DMS 273 (cell line): ENCODE results near the gene ZNF514.
"Not testable (repeated sequence)": the region's sequence is repeated elsewhere in the genome, so short reads cannot be mapped to it uniquely, and the experiment has no call there.

Experiments used
- DNase-seq: peaks from one replicate; lab custom pipeline; 2025; ENCODE audit not compliant: unreplicated experiment; lab: John Stamatoyannopoulos, UW

Gene ZNF514

DNA sequence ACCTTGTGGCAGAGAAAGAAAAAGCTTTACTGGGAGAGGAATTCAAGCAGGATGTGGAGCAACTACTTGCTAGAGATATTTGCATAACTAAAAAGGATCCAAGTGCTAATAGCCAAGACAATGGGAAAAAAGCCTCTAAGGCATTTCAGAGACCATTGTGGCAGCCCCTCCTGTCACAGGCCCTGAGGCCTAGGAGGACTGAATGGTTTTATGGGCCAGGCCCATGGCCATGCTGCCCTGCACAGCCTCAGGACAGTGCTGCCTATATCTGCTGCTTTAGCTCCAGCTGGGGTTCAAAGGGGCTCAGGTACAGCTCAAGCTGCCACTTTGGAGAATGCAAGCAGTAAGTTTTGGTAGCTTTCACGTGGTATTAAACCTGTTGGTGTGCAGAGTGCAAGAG lies 20.9 kb downstream of the ZNF514 start:
- no peak for DNase-seq

DNA sequence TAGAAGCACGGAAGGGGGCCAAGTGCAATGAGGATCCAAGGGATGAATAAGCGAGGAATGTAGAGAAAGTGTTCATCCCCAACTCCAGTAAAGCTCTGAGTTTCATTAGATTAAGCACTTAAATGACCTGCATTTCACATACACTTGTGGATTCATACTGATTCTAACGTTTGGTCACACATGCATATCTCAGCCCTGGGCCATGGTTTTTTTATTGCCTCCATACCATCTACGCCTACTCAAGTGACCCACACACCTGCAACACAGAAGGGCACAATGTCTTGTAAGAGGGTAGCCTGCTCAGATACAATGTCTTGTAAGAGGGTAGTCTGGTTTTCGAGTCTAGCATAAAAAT lies 37.5 kb downstream of the ZNF514 start:
- peak; percentile 47 for DNase-seq

- DNase-seq, result peak; percentile 90
Observed at GRCh38 chr2:95121407-95122196, 38.0 kb downstream of the ZNF514 start, which contains the start of gene MRPS5. Gene MRPS5, minus strand, starts transcription at chr2:95121808. Its CDS starts 17 bp downstream, at chr2:95121791.

GRCh38 chr2:95121093-95121406 lies 38.6 kb downstream of the ZNF514 start:
- DNase-seq, result no peak

- DNase-seq, result peak; percentile 80
Observed at GRCh38 chr2:95115418-95115817, 44.2 kb downstream of the ZNF514 start.

GRCh38 chr2:95113464-95113863 lies 46.2 kb downstream of the ZNF514 start:
- DNase-seq, result no peak

GRCh38 chr2:95110395-95110794 lies 49.3 kb downstream of the ZNF514 start:
- DNase-seq, result no peak

DNA sequence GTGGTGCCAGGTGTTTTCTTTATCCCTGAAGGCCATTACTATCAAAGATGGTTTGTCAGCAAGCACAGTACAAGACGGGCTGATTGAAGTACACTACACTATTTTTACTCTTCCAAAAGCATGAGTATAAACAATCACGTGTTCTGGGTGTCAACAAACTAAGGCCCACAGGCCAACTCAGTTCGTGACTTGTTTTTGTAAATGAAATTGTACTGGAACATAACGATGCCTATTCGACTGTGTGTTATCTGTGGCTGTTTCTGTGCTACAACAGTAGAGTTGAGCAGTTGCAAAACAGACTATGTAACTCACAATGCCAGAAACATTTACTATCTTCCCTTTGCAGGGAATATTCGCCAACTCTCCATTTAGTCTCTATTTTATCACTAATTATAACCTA lies 50.4 kb downstream of the ZNF514 start:
- no peak for DNase-seq

GRCh38 chr2:95106081-95106480 lies 53.6 kb downstream of the ZNF514 start:
- DNase-seq, result no peak

DNA sequence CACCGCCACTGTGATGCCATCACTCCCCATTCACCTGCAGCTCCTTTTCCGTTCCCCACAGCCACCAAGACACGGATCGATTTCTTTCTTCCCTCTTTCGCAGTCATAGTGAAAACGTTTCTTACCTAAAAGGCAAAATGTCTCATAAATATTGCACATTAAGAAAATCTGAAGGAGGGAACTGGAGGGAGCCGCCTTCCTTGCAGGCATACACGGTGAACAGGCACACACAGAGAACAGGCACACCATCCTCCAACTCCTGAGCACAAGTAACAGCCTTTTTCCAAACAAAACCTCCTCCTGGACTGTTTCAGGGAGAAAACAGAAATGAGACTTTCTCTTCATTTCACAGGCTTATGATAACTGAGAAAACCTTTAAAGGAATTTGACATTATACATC lies 55.0 kb downstream of the ZNF514 start:
- DNase-seq, result no peak

DNA sequence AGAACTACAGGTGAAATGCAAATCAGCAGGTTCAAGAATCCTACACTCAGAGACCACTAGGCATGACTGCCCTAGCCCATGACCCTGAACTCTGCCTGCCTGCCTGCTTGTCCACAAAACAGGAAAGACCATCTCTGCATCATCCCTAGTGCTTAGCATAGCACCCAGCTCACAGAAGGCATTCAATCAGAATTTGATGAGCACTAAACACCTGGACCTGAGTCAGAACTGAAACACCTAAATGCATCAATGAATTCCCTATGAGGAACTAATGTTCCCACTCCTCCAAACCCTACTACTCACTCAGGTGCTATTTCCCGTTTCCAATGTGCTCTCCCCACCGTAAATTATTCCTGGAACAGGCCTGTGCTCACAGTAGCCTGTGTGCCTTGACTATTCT lies 59.7 kb downstream of the ZNF514 start:
- DNase-seq, result no peak

DNA sequence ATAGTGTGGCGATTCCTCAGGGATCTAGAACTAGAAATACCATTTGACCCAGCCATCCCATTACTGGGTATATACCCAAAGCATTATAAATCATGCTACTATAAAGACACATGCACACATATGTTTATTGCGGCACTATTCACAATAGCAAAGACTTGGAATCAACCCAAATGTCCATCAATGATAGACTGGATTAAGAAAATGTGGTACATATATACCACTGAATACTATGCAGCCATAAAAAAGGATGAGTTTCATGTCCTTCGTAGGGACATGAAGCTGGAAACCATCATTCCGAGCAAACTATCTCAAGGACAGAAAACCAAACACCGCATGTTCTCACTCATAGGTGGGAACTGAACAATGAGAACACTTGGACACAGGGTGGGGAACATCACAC lies 61.4 kb downstream of the ZNF514 start:
- DNase-seq, result not testable (repeated sequence)
